Erythroblast (primary cell): ENCODE measurements around the gene CIROP.
A peak's percentile ranks its signal among the peaks of the same experiment; 100 is the strongest.

Experiments used
- DNase-seq, 2 experiments: peaks; one replicate each; lab custom pipeline; 2025; lab: John Stamatoyannopoulos, UW
- GATA1 ChIP-seq: IDR thresholded peaks from 2 replicates; pipeline ENCODE4 v1.6.1; 2011; ENCODE audit warnings: low read depth, mild to moderate bottlenecking, control low read depth, low read length, moderate library complexity
- POLR2A ChIP-seq: IDR thresholded peaks from 2 replicates; pipeline ENCODE4 v1.6.1; 2011; ENCODE audit warnings: mild to moderate bottlenecking, low read length

Gene CIROP

GRCh38 chr14:23125933-23126524, 21.2 kb upstream of the CIROP start:
- DNase-seq: no peak
- TF ChIP-seq GATA1 (no peak), POLR2A (no peak)

GRCh38 chr14:23125011-23125410, 20.2 kb upstream of the CIROP start:
- no peak for DNase-seq

GRCh38 chr14:23124337-23124954, 19.7 kb upstream of the CIROP start:
- DNase-seq: peak in 1 of 2 experiments; percentile 23
- no peak for TF ChIP-seq GATA1
- TF ChIP-seq POLR2A: no peak

More at GRCh38 chr14:23125011-23125410, 20.2 kb upstream of the CIROP start:
- TF ChIP-seq POLR2A: no peak
- no peak for TF ChIP-seq GATA1

- TF ChIP-seq GATA1 (no peak), POLR2A (no peak)
- peak; percentile 24 to 57 for DNase-seq
Measured at GRCh38 chr14:23123419-23123818, 18.6 kb upstream of the CIROP start.

GRCh38 chr14:23122086-23122485, 17.3 kb upstream of the CIROP start:
- DNase-seq: no peak
- TF ChIP-seq GATA1: no peak
- no peak for TF ChIP-seq POLR2A

GRCh38 chr14:23121361-23121771, 16.6 kb upstream of the CIROP start:
- TF ChIP-seq GATA1: no peak
- TF ChIP-seq POLR2A: no peak
- DNase-seq: no peak

- TF ChIP-seq POLR2A: no peak
- TF ChIP-seq GATA1: no peak
- DNase-seq: peak; percentile 88 to 93
Measured at GRCh38 chr14:23120541-23121251, 15.9 kb upstream of the CIROP start.

GRCh38 chr14:23119363-23120327, 14.9 kb upstream of the CIROP start:
- no peak for TF ChIP-seq POLR2A
- no peak for TF ChIP-seq GATA1
- DNase-seq: no peak

GRCh38 chr14:23118506-23119362, 13.9 kb upstream of the CIROP start, which contains the start of gene CEBPE:
TSS of gene CEBPE (minus strand) at chr14:23119255. CDS start at chr14:23119091, 164 bp downstream.
- no peak for DNase-seq
- no peak for TF ChIP-seq POLR2A
- TF ChIP-seq GATA1: no peak

- TF ChIP-seq GATA1 (no peak), POLR2A (no peak)
- no peak for DNase-seq
Measured at GRCh38 chr14:23117371-23118020, 12.7 kb upstream of the CIROP start.

GRCh38 chr14:23115918-23116317, 11.1 kb upstream of the CIROP start:
- TF ChIP-seq GATA1: no peak
- no peak for TF ChIP-seq POLR2A
- no peak for DNase-seq
